A673 (cell line): Measurements from ENCODE around the gene PCCA. TPM values are rescaled to one million over a fixed set of nuclear protein-coding genes. Genes with fewer than 3 reads are reported as not detected.

Source experiments
- BruUV-seq: library from RNA; stranded (reverse); fragments of 400-500 nt; replicated peaks from 2 replicates; lab custom pipeline; 2021; lab: Mats Ljungman, UMichigan
- CTCF ChIA-PET: fragments of 300-600 bp; sonication (Branson Sonifier 250); formaldehyde crosslinking; loops from one replicate; lab custom pipeline; 2022; ENCODE audit warnings: antibody characterized with exemption; lab: Charles Lee
- POLR2A ChIA-PET: fragments of 300-600 bp; sonication (Branson Sonifier 250); formaldehyde crosslinking; loops from one replicate; lab custom pipeline; 2022; ENCODE audit warnings: antibody characterized with exemption; ENCODE audit not compliant: low non-redundant PET; lab: Charles Lee
- DNase-seq: peaks from one replicate; pipeline ENCODE4 v3.0.0-alpha.2; 2015; ENCODE audit warnings: low spot score
- H3K27ac ChIP-seq: fragments of 200-600 bp; sonication (generic); 2 replicates; pipeline ENCODE4 v1.5.1; 2016; ENCODE audit warnings: mixed run types, low read depth, mild to moderate bottlenecking, mixed read lengths, antibody characterized with exemption, low read length; ENCODE audit not compliant: poor library complexity, severe bottlenecking
- H3K27me3 ChIP-seq: fragments of 200-600 bp; sonication (generic); replicated peaks from 2 replicates; pipeline ENCODE4 v1.6.1; 2017; ENCODE audit warnings: mixed run types, low read depth, mild to moderate bottlenecking, mixed read lengths, antibody characterized with exemption, low read length; ENCODE audit not compliant: insufficient read depth, poor library complexity
- H3K36me3 ChIP-seq: fragments of 200-600 bp; sonication (generic); 2 replicates; pipeline ENCODE4 v1.6.1; 2016; ENCODE audit warnings: mixed run types, mild to moderate bottlenecking, mixed read lengths, antibody characterized with exemption, low read length; ENCODE audit not compliant: insufficient read depth, poor library complexity, severe bottlenecking
- H3K4me1 ChIP-seq: fragments of 200-600 bp; sonication (generic); 2 replicates; pipeline ENCODE4 v1.6.1; 2017; ENCODE audit warnings: mixed run types, mild to moderate bottlenecking, mixed read lengths, antibody characterized with exemption, low read length; ENCODE audit not compliant: insufficient read depth, poor library complexity, severe bottlenecking
- H3K4me3 ChIP-seq: fragments of 200-600 bp; sonication (generic); 2 replicates; pipeline ENCODE4 v1.5.1; 2016; ENCODE audit warnings: low read depth, mixed run types, mild to moderate bottlenecking, mixed read lengths, low read length; ENCODE audit not compliant: poor library complexity, severe bottlenecking
- H3K9me3 ChIP-seq: fragments of 200-600 bp; sonication (generic); 2 replicates; pipeline ENCODE4 v1.6.1; 2016; ENCODE audit warnings: mixed run types, low read depth, mild to moderate bottlenecking, mixed read lengths, antibody characterized with exemption, low read length; ENCODE audit not compliant: poor library complexity, severe bottlenecking
- CTCF ChIP-seq: fragments of 300-800, 200-600 bp; sonication (generic); conservative IDR thresholded peaks from 2 replicates; pipeline ENCODE4 v1.5.1; 2017; ENCODE audit warnings: low read depth, mild to moderate bottlenecking, antibody characterized with exemption, low read length, moderate library complexity, mixed read lengths
- EZH2 ChIP-seq: fragments of 200-600 bp; sonication (generic); IDR thresholded peaks from 2 replicates; pipeline ENCODE4 v1.6.1; 2017; ENCODE audit warnings: borderline replicate concordance, low read depth, mild to moderate bottlenecking, mixed read lengths, antibody characterized with exemption, low read length; ENCODE audit not compliant: poor library complexity, severe bottlenecking
- intact Hi-C: fragments of 100-400 bp; cut with micrococcal nuclease; formaldehyde crosslinking; loops from one replicate; pipeline ENCODE4 v1.10.0; 2022; ENCODE audit not compliant: unreplicated experiment
- total RNA-seq: library from RNA; stranded (reverse); gene quantifications from 2 replicates; pipeline ENCODE4 v1.2.3, GENCODE V29; 2021

Gene PCCA
- total RNA-seq, 1 experiment from 2014 or later, result 93.0 TPM

DNA sequence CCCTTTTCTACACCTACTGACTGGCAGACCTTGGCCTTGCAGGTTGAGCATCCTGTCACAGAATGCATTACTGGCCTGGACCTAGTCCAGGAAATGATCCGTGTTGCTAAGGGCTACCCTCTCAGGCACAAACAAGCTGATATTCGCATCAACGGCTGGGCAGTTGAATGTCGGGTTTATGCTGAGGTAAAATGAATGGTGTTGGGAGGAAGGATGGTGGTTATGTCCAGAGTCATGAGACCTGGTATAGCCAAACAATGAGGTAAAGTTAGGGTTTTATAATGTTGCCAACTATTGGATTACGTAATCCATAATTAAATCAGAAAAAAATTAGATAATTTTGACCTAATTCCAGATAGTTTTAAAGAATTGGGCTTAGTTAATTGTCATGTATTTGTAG, 212.5 kb downstream of the PCCA start:
- intact Hi-C loops, result no loop called here
- peaks cover 82% of the 10 kb centered on the region for H3K4me1 ChIP-seq
- CTCF ChIA-PET, result interaction anchor here (0.5 kb wide), 1 partner anchor 64 kb away, joined by 5 read pairs; no protein-coding TSS in a partner anchor
- no peaks in the 10 kb centered on the region for H3K9me3 ChIP-seq
- H3K27ac ChIP-seq, result peak overlapping the region; percentile 98
- no peak for TF ChIP-seq CTCF
- no peak for TF ChIP-seq EZH2
- DNase-seq, result peak; percentile 89
- no peaks in the 10 kb centered on the region for H3K27me3 ChIP-seq
- POLR2A ChIA-PET, result interaction anchor here (0.6 to 1.1 kb wide), 3 partner anchors 45 to 309 kb away, joined by 3 read pairs; no protein-coding TSS in a partner anchor
- no TSS peak for BruUV-seq
- no peaks in the 10 kb centered on the region for H3K36me3 ChIP-seq
- peak overlapping the region; percentile 34 for H3K4me3 ChIP-seq

DNA sequence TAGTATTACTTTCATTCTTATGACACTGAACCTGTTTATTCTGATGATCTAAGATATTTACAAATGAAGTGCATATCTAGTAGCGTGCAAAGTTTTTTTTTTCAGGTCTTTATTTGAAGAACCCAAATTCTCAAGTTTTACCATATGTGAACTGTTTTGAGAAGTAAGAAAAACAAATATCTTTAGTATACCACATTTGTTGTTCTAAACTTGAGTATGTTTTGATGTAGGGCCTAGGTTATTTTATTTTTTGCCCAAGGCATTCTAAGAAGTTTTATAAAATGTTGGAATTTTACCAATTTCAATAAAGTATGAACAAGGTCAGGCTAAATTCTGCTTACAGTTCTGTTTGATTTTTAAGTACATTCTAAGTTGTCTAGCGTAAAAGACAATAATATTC, 213.5 kb downstream of the PCCA start:
- ChIA-PET CTCF (no interaction called here), POLR2A (no interaction called here)
- Histone ChIP-seq H3K4me3 (peak overlapping the region; percentile 34), H3K27me3 (no peaks in the 10 kb centered on the region), H3K9me3 (no peaks in the 10 kb centered on the region), H3K4me1 (peaks cover 81% of the 10 kb centered on the region), H3K27ac (peak overlapping the region; percentile 98), H3K36me3 (peaks cover 4% of the 10 kb centered on the region)
- intact Hi-C loops, result no loop called here
- BruUV-seq, result no TSS peak
- no peak for TF ChIP-seq EZH2
- TF ChIP-seq CTCF, result no peak
- DNase-seq, result no peak

- POLR2A ChIA-PET, result no interaction called here
- Histone ChIP-seq H3K27me3 (no peaks in the 10 kb centered on the region), H3K9me3 (no peaks in the 10 kb centered on the region), H3K36me3 (peaks cover 17% of the 10 kb centered on the region), H3K27ac (peak overlapping the region; percentile 98), H3K4me3 (peak overlapping the region; percentile 34), H3K4me1 (peaks cover 70% of the 10 kb centered on the region)
- TF ChIP-seq CTCF (no peak), EZH2 (no peak)
- intact Hi-C loops, result no loop called here
- CTCF ChIA-PET, result no interaction called here
- BruUV-seq, result no TSS peak
- DNase-seq, result peak; percentile 66
Measured at GRCh38 chr13:100304229-100304628, 215.3 kb downstream of the PCCA start.
